ENCODE data around the gene POLR2L.

The POLR2L gene

GRCh38 chr11:818396-819128, 23.8 kb downstream of the POLR2L start, which contains the start of gene PNPLA2:
PNPLA2 (plus strand) TSS chr11:818914; CDS start chr11:819719, 805 bp downstream.
- no peak for DNase-seq (ENCODE audit: extremely low spot score, insufficient read length, low read depth)
- FAIRE-seq, result no peak

- FAIRE-seq, result no peak
Measured at GRCh38 chr11:816433-816779, 25.9 kb downstream of the POLR2L start.

GRCh38 chr11:815675-816432, 26.5 kb downstream of the POLR2L start:
- DNase-seq (ENCODE audit: extremely low spot score, insufficient read length, low read depth) (no peak), FAIRE-seq (no peak)

More at GRCh38 chr11:816433-816779, 25.9 kb downstream of the POLR2L start:
- no peak for DNase-seq (ENCODE audit: extremely low spot score, insufficient read length, low read depth)

GRCh38 chr11:813456-814096, 28.8 kb downstream of the POLR2L start:
- DNase-seq (ENCODE audit: extremely low spot score, insufficient read length, low read depth) (no peak), FAIRE-seq (no peak)

- FAIRE-seq (no peak), DNase-seq (ENCODE audit: extremely low spot score, insufficient read length, low read depth) (no peak)
Measured at GRCh38 chr11:813072-813455, 29.3 kb downstream of the POLR2L start.

- no peak for FAIRE-seq
Measured at GRCh38 chr11:812390-812789, 29.9 kb downstream of the POLR2L start.

GRCh38 chr11:811446-812245, 30.7 kb downstream of the POLR2L start:
- FAIRE-seq, result no peak
- DNase-seq (ENCODE audit: extremely low spot score, insufficient read length, low read depth), result no peak

More at GRCh38 chr11:812390-812789, 29.9 kb downstream of the POLR2L start:
- no peak for DNase-seq (ENCODE audit: extremely low spot score, insufficient read length, low read depth)

- no peak for FAIRE-seq
- no peak for DNase-seq (ENCODE audit: extremely low spot score, insufficient read length, low read depth)
Measured at GRCh38 chr11:810040-810567, 32.2 kb downstream of the POLR2L start.

GRCh38 chr11:809287-810039, 32.9 kb downstream of the POLR2L start, which contains the start of gene RPLP2:
RPLP2 (plus strand) TSS chr11:809967; CDS start chr11:810235, 268 bp downstream.
- peak; percentile 92 for DNase-seq (ENCODE audit: extremely low spot score, insufficient read length, low read depth)
- peak; percentile 95 for FAIRE-seq

- no peak for DNase-seq (ENCODE audit: extremely low spot score, insufficient read length, low read depth)
- FAIRE-seq, result peak; percentile 55
Measured at GRCh38 chr11:808427-809286, 33.7 kb downstream of the POLR2L start.

- no peak for FAIRE-seq
- DNase-seq (ENCODE audit: extremely low spot score, insufficient read length, low read depth), result no peak
Measured at GRCh38 chr11:804599-804964, 37.7 kb downstream of the POLR2L start.

- FAIRE-seq (no peak), DNase-seq (ENCODE audit: extremely low spot score, insufficient read length, low read depth) (no peak)
Measured at GRCh38 chr11:803770-804598, 38.3 kb downstream of the POLR2L start.

- DNase-seq (ENCODE audit: extremely low spot score, insufficient read length, low read depth), result no peak
- no peak for FAIRE-seq
Measured at GRCh38 chr11:803467-803742, 38.9 kb downstream of the POLR2L start.

GRCh38 chr11:802693-803466, 39.4 kb downstream of the POLR2L start:
- no peak for DNase-seq (ENCODE audit: extremely low spot score, insufficient read length, low read depth)
- FAIRE-seq, result no peak

- FAIRE-seq (no peak), DNase-seq (ENCODE audit: extremely low spot score, insufficient read length, low read depth) (no peak)
Measured at GRCh38 chr11:802018-802617, 40.2 kb downstream of the POLR2L start.

GRCh38 chr11:801097-801780, 41.1 kb downstream of the POLR2L start:
- no peak for FAIRE-seq
- no peak for DNase-seq (ENCODE audit: extremely low spot score, insufficient read length, low read depth)
